Activated T-cell treated with anti-CD3 and anti-CD28 coated beads for 24 hours (primary cell): ENCODE data around the gene B9D2.
"Not testable (repeated sequence)": the region's sequence is repeated elsewhere in the genome, so short reads cannot be mapped to it uniquely, and the experiment has no call there.

Source experiments
- DNase-seq: peaks from one replicate; pipeline ENCODE4 v3.0.0-alpha.2; 2020; ENCODE audit warnings: low read depth

The B9D2 gene

GRCh38 chr19:41355035-41355434, 8.9 kb downstream of the B9D2 start:
- DNase-seq, result no peak

GRCh38 chr19:41354343-41354953, 9.5 kb downstream of the B9D2 start:
- DNase-seq, result no peak

GRCh38 chr19:41353466-41354342, 10.2 kb downstream of the B9D2 start, which contains the start of gene TGFB1:
Gene TGFB1, minus strand, starts transcription at chr19:41353922. Its CDS starts 878 bp downstream, at chr19:41353044.
- peak; percentile 87 for DNase-seq

GRCh38 chr19:41352609-41353465, 11.1 kb downstream of the B9D2 start:
- DNase-seq, result peak; percentile 77

GRCh38 chr19:41352279-41352608, 11.7 kb downstream of the B9D2 start:
- DNase-seq, result no peak

GRCh38 chr19:41351339-41352245, 12.4 kb downstream of the B9D2 start:
- DNase-seq, result peak; percentile 77

- no peak for DNase-seq
Observed at GRCh38 chr19:41350735-41351338, 13.1 kb downstream of the B9D2 start.

- not testable (repeated sequence) for DNase-seq
Observed at GRCh38 chr19:41346916-41347315, 17.0 kb downstream of the B9D2 start.

GRCh38 chr19:41344162-41344561, 19.8 kb downstream of the B9D2 start:
- no peak for DNase-seq

- no peak for DNase-seq
Observed at GRCh38 chr19:41341669-41342490, 22.1 kb downstream of the B9D2 start.

GRCh38 chr19:41339936-41340335, 24.0 kb downstream of the B9D2 start:
- DNase-seq, result no peak

GRCh38 chr19:41335467-41335866, 28.5 kb downstream of the B9D2 start:
- DNase-seq, result no peak

- DNase-seq, result no peak
Observed at GRCh38 chr19:41334793-41335192, 29.2 kb downstream of the B9D2 start.

GRCh38 chr19:41332468-41332867, 31.5 kb downstream of the B9D2 start:
- DNase-seq, result no peak

GRCh38 chr19:41332000-41332399, 31.9 kb downstream of the B9D2 start:
- DNase-seq, result no peak

GRCh38 chr19:41330946-41331678, 32.8 kb downstream of the B9D2 start:
- no peak for DNase-seq

- no peak for DNase-seq
Observed at GRCh38 chr19:41330481-41330880, 33.5 kb downstream of the B9D2 start.

- no peak for DNase-seq
Observed at GRCh38 chr19:41328842-41329225, 35.1 kb downstream of the B9D2 start.

GRCh38 chr19:41328157-41328841, 35.6 kb downstream of the B9D2 start:
- peak; percentile 56 for DNase-seq
